HG03457 (cell line): ENCODE measurements around the gene CSRNP3.

Experiments
- ATAC-seq: cut with Tn5 transposase; IDR thresholded peaks from one replicate; pipeline ENCODE4 v1.9.1; 2021; ENCODE audit warnings: moderate number of reproducible peaks; ENCODE audit not compliant: unreplicated experiment

CSRNP3 gene

DNA sequence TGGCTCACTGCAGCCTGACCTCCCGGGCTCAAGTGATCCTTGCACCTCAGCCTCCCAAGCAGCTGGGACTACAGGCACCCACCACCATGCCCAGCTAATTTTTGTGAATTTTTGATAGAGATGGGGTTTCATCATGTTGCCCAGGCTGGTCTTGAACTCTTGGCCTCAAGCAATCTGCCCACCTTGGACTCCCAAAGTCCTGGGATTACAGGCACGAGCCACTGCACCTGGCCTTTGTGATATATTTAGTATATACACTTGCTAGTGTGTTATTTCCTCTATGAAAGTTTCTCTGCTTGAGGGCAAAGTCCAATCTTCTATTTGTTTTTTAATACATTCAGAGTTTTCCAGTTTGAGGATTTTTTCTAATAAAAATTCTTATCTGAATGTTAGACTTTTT lies 205.3 kb downstream of the CSRNP3 start:
- ATAC-seq = no peak

DNA sequence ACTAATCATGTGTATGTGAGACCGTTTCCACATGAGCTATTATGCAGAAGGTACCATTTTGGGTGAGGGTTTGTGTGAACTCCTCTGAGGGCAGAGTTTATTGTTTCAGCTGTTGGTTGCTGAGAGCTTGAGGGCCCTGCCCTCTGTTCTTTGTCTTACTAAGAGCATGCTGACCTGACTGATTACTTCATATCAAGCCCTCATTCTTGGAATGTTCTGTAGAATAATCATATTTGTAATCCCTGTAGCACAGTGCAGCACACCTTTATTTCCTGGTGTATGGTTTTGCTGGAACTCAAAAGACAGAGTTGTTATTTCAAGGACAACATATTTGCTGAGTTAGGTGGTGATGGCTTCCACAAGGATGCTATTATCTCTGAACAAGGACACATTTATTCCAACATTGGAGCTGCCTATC lies 206.1 kb downstream of the CSRNP3 start:
- no peak for ATAC-seq

DNA sequence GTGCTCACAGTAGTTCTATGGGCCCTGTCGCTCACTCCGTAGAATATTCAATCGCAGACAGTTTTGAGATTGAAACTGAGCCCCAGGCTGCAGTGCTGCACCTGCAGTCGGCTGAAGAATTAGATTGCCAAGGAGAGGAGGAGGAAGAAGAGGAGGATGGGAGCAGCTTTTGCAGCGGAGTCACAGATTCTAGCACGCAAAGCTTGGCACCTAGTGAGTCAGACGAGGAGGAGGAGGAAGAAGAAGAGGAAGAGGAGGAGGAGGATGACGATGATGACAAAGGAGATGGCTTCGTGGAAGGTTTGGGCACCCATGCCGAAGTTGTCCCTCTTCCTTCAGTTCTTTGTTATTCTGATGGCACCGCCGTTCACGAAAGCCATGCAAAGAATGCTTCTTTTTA lies 209.4 kb downstream of the CSRNP3 start:
- ATAC-seq = no peak

DNA sequence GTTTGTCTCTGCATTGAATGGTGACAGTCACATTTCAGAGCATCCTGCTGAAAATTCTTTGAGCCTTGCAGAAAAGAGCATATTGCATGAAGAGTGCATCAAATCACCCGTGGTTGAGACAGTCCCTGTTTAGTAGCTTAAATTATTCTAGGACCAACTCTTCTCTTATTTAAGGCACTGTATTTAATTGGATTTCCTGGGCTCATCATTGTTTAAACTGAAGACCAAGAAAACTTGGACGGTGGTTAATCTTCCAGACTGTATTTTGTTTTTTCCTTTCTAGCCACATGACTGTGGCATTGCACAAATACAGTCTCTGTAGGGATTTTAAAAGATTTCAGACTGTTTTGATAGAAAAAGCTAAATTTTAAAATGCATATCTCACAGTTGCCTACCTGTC lies 210.1 kb downstream of the CSRNP3 start:
- ATAC-seq = no peak

DNA sequence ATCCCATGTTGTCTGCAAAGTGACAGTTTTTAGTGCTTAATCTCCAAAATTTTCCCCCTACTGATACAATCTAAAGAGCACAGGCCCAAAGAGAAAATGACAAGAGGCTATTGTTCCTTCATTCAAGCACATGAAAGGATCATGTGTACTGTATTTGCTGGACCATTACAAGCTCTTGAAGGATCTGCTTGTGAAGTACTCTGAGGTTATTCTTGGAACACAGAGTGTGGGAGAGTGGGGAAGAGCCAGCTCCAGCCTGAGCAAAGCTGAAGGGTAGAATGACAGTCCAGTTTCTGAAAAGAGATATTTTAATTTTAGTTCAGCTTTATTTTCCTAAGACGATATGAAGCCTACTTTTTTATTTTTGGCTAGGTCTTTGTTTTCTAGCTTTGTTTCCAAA lies 212.3 kb downstream of the CSRNP3 start:
- ATAC-seq = no peak

DNA sequence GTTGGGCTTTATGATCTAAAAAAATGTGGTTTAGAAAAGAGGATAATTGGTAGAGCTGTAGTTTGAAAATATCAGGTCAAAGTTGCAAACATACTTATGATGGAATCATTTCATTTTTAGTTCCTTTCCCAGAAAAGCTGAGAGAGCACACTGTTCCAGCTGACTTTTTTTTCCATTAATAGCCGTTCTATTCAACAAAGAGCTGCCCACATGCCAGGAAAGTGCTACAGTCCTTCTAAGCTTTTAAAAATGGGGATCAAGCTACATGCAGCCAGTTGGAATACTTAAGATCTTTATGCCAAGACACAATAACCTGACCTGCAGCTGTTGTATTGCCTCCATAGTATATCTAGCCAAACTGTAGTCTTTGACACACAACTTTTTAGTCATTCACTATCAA lies 213.0 kb downstream of the CSRNP3 start:
- no peak for ATAC-seq

DNA sequence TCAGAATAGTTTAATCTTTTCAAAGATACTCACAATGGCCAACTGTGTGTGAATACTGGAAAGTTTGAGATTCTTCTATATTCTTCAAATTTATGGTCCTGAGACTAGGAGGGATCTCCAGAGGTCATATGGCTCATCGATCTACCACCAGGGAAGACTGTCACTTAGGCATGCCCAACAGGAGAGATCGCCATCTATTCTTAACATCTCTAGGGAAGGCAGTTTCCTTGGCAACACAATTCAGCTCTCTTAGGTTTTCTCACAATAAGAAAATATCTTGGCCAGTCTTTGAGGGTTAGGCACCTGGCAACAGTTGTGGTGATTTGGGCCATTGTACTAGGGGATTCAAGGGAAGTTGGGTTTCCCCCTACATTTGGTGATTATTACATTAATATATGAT lies 217.3 kb downstream of the CSRNP3 start:
- ATAC-seq = no peak

DNA sequence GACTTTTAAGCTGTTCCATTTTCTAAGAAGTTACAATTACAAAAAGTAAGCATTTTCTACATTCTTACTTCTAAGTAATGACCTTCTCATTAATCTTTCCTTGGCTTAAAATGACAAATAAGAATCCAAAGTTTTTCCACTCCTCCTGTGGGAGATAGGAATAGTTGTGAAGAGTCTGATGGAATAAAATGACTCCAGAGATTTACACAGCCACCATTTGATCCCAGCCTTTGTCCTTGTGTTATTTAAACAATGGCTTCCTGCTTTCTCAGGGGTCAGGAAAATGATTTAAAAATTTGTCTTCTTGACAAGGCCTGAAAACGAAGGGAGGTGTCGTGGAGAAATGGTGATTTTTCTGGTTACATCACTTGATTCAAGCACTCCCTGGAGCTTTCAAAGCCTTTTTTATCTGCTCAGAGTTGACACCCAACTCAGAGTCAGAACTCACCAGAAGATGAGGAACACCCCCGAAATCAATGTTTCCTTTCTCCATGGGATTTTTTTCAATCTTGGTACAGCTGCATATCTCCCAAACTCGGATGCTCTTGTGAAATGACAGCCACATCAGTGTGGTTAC lies 218.0 kb downstream of the CSRNP3 start:
- ATAC-seq = no peak

DNA sequence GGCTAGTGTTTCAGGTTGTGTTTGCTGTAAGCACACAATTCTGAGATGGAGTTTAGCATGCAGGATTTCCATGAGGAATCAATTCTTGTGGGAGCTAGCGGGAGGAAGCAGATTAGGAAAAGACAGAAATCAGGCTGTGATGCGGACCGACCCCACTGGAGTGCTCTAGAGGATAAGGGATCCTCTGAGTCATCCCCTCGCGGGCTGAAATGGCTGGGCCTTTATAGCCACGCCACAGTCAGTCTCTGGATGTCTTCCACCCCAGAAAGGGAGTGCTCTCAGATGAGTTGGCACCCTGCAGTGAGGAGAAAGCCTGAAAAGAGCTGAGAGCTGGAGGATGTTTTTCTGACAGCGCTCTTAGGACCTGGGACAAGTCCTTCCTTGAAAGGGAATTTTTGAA lies 222.1 kb downstream of the CSRNP3 start:
- ATAC-seq = no peak

DNA sequence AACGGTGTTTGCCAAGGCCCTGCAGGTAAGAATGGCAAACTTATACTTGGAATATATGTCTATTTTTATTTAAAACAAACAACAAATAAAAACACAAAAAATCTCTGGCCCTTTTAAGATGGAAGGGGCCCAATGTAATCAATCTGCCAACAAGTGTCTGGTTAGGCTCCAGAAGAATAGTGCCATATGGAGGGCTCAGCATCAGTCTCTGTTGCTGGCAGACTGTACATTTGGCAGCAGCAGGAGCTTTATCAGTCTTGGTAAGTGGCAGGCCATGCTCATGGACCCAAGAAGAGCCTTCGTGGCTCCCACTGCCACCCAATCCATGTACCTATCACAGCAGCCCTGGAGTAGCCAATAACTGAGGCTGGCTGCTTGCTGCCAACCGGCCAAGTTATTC lies 223.4 kb downstream of the CSRNP3 start:
- ATAC-seq = no peak

DNA sequence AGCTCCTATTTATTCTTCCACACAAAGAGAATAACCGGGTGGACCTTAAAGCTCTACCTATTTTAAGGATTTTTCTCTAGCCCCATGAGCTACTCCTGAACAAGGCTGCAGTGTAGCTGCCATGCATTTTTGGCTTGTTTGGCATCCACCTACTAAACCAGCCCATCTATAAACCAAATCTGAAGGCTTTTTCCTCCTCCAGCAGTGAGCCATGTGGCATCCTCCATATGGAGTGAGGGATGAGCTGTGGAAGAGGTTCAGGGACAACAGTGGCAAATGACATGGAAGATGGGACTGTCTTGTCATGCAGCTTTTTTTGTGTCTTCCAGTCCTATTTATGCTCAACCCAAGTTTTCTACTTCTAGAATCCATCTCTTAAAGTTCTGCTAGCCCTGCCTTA lies 224.3 kb downstream of the CSRNP3 start:
- ATAC-seq = no peak

DNA sequence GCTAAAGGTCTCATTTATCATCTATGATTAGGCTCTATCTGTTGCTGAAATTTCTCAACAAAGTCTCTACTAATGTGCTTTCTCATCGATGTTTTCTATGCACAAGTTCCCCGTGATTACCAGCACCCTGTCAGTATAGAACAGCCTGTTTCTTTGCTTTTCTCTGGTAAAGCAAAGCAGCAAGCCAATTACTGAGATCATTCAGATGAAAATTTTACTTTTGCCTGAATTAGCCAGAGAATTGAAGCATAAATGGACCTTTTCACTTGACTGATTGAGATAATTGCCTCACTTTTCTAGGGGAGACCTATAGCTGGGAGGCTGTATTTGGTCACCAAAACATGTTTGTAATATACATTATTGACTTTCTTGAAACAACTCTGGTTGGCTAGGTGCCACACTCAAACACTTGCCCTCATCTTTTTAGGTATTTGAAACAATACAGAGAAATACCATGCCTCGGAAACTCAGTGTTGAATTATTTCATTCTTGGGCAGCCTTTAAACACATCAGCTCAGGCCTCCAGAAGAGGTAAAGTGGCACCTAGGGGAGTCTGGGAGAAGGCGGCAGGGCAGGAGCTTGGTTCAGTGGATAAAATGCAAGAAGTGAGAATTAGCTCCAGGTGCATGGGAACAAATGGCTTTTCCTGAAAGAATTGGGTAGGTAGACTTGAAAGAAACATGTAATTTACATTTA lies 228.4 kb downstream of the CSRNP3 start:
- ATAC-seq = no peak

DNA sequence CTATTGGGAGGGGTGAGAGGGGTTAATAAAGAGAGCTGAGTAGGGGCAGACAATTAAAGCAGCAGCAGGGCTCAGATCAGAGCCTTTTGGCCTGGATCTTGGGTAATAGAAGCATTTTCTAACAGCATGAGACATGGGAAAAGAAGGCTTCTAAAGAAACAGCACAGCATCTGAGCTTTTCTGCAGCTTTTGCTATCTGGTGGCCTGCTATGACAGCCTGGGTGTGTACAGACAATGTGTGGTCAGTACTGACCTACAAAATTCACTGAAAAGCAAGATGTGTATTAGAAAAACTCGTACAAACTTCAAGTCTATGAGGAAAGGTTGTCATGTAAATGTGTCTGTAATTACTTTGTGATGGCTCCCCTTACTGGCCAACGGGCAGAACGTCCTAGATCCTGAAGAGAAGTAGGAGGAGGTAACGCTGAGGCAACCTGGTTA lies 229.0 kb downstream of the CSRNP3 start:
- ATAC-seq = no peak

DNA sequence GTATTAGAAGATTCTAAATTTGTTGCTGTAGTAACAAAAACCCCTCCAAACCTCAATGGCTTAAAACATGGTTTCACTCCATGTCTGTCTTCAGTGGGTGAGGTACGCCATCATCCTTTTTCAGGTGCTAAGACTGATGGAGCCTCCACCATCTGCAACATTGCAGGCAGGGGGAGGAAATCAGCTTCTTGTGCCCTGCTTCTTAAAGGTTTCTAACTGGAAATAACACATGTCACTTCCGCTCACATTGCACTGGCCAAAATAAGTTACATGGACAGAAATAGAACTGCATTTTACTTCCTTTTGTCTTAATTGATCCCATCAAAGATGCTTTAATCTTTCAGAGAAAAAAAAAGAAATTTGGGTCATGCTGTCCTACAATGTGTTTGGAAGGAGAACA lies 230.4 kb downstream of the CSRNP3 start:
- no peak for ATAC-seq

DNA sequence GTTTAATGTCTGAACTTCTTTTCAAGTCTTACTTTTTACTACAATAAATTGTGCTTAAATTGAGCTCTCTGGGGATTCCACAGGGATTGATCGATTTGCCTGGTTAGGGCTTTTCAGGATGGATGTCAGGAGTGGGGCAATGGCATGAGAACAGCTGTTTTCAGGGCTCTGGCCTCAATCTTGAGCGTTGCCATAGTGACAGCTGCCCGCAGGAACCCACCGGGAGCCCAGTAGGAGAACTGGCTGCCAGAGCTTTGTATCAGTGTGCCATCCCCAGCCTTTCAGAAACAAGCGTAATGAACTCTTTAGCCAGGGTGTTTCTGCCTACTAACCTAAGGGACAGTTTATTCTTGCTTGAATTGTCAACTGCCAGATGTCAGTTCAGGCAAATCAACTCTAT lies 231.0 kb downstream of the CSRNP3 start:
- no peak for ATAC-seq

DNA sequence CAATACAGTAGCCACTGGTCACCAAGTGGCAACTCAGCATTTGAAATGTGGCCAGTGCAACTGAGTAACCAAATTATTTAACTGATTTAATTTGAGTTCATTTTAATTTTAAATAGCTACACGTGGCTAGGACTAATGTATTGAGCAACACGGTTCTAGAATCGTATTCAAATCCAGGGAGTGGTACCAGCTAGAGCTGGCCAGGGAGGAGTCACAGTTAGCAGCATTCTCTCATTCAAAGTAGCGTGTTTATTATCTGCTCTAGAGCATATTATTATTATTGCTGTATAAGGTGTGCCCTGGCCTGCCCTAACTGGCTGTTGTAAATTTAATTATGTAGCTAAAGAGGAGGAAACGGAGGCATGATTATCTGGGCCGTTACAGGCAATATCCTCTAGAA lies 231.6 kb downstream of the CSRNP3 start:
- ATAC-seq = no peak

DNA sequence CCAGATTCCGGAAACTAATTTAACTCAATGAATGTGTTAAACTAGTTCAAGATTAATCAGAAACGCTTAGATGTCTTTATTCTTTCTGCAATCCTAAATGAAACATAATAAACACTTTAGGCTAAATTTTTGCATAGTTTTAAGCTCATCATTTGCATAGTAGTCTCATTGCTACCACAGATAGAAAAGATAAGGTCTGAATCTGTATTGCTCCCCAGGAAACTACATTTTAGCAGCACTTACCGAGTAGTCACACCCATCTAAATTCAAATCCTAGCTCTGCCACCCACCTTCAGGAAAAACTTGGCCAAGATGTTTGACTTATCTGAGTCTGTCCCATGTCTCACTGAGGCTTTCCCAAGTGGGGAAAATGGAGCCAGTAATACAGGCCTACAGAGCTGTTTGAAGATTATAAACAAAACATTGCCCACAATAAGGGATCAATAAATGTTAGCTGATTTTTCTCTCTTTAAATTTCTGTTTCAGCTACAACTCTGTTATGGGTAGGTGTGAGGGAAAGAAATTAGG lies 237.5 kb downstream of the CSRNP3 start:
- ATAC-seq = no peak

DNA sequence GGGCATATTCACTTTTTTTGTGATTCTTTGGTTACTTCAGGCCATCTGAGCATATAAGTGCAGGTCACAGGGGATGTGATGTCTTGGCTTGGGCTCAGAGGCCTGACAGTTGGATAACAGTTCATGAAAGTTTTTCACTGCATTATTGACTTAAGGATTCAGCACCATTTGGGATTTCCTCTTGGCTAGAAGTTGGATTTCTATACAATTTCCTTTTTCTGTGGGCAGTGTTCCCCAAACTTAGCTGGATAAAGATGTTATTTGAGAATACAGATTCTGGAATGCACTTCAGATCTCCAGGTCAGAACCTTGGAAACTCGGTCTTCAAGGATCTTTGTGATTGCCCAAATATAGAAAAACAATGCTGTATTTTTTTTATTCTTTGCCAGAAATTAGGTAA lies 246.6 kb downstream of the CSRNP3 start:
- ATAC-seq = no peak

DNA sequence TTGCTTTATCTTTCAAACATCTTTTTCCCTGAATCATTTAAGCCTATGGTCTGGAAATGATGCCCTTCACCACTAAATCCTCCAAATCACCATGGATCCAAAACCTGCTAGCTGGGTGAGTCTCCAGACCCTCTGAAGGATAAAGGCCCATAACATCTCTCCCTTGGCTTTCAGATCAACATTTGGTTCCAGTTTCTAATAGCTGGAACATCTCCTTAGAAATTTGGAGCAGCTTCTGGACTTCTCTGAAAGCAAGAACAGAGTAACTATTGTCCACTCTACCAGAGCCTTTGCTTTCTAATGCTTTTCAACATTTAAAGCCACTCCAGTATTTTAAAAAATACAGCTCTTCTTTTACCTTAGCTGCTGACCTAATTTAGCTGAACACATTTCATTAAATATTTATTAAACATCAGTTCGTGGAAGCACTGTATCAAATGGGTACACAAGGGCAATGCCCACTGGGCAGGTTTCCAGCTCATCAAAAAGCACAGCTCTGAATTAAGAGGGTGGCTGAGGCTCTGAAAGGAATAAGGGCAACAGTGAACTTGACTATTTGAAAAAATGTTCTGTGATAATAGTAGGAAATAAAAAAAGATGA lies 249.2 kb downstream of the CSRNP3 start:
- ATAC-seq = no peak

DNA sequence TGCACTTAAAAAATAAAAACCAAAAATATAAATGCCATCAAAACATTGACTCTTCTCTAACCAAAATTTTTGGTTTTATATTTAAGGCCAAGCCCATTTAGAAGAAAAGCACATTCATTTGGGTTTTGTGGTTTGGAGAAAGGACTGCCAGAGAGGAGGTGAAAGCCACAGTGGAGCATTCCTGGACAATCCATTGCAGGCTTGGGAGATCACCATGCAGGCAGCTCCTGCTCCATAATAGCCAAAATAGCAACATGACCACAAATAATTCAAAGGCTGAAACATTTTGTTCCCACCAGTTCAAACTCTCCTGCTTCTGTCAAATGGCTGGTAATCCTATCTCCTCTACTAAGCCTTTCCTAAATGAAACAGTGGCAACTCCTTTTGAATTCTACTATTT lies 251.0 kb downstream of the CSRNP3 start:
- ATAC-seq = no peak

DNA sequence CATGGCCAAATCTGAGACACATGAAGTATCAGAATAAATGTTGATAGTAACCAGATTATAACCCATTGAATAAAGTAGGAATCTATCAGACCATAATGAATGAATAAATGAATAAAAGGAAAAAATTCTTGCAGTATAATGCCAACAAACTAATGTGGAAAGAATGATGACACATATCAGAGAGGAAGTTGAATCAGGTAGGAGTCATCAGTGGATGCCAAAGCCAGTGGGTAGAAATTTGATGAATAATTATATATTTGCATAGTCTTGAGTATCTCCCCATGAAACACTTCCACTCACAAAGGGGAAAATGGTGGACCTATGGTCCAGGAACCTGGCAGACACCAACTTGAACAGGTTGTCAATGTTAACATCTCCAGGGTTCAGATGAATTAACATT lies 255.9 kb downstream of the CSRNP3 start:
- ATAC-seq = no peak
